Mammary epithelial cell (primary cell): ENCODE results near the gene EPG5.

Experiments used
- CTCF ChIP-seq, 2 donors: IDR thresholded peaks in 1 of 2; conservative IDR thresholded peaks in 1 of 2; 2 replicates each; pipeline ENCODE4 v1.5.1; 2011 to 2012; ENCODE audit warnings: inconsistent platforms in 2 of 2, low read length in 2 of 2, mild to moderate bottlenecking in 2 of 2, control low read depth in 1 of 2, low read depth in 1 of 2; ENCODE audit not compliant: insufficient read depth in 1 of 2; ENCODE audit errors: extremely low read depth in 1 of 2
- EZH2 ChIP-seq: IDR thresholded peaks from 2 replicates; pipeline ENCODE4 v1.6.1; 2012; ENCODE audit warnings: low read length, inconsistent platforms, borderline replicate concordance

- TF ChIP-seq EZH2 (no peak), CTCF (conservative IDR thresholded peaks at IDR 0.05 in 1 of 2, IDR thresholded peaks at IDR 0.05 in 1 of 2; ENCODE audit: extremely low read depth in 1 of 2, insufficient read depth in 1 of 2, low read depth in 1 of 2, low read length in 2 of 2) (no peak)
Observed at GRCh38 chr18:45940724-45941123, 26.4 kb downstream of the EPG5 start.
